HG03103 (cell line): ENCODE measurements around the gene MGST3.
A peak's percentile ranks its signal among the peaks of the same experiment; 100 is the strongest.
"Not testable (repeated sequence)": the region's sequence is repeated elsewhere in the genome, so short reads cannot be mapped to it uniquely, and the experiment has no call there.

ENCODE experiments used
- ATAC-seq: cut with Tn5 transposase; IDR thresholded peaks from one replicate; pipeline ENCODE4 v1.9.1; 2021; ENCODE audit warnings: low read depth; ENCODE audit not compliant: unreplicated experiment

MGST3 gene

DNA sequence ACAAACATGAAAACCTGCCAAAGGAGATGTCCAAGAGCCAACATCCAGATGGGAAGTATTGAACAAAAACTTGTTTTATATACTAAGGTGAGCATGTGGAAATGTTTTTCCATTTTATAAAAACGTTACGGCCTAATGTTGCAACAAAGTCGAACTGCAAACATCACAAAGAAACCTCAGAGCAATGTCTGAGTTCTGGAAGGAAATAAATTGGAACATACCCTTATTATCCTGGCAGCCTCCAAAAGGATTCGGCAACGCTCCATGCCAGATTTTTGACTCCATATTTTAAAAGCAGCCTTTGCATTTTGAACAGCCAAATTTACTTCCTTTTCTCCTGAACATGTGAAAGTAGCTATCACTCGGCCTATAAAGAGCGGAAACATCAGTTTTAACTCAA lies 64.0 kb downstream of the MGST3 start:
- no peak for ATAC-seq

DNA sequence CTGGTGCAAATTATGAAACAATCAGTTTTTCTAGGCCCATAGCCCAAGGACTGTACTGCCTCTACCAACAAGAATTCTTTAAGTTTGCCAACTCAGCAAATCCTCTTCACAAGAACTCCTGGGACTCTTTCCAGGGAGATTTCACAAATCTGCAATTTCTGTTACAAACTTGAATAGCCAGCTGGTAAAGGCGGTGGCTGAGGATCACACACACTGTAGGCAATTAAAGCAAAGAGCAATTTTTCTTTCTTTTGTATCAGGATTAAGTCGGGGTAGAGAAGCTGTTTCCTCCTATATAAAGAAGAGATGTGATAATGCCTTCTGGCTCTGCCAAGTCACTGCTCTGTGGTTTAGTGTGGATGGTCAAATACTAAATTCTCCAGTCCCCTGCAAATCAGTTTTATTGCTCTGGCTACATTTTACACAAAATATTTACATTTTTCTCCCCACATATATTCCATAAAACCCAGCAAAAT lies 65.6 kb downstream of the MGST3 start:
- no peak for ATAC-seq

DNA sequence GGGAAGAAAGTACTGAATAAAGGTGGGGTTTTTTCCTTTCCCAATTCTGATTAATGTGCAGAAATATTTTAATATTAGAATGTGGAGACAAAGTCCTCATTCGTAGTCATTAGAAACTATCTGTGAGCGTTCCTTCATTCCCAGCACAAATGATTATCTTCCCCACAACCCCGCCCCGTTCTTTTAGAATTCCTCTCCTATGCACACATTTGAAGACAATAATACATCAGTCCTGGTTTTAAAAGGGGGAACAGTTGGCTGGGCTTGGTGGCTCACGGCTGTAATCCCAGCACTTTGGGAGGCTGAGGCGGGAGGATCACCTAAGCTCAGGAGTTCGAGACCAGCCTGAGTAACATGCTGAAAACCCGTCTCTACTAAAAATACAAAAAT lies 66.5 kb downstream of the MGST3 start:
- ATAC-seq = no peak

DNA sequence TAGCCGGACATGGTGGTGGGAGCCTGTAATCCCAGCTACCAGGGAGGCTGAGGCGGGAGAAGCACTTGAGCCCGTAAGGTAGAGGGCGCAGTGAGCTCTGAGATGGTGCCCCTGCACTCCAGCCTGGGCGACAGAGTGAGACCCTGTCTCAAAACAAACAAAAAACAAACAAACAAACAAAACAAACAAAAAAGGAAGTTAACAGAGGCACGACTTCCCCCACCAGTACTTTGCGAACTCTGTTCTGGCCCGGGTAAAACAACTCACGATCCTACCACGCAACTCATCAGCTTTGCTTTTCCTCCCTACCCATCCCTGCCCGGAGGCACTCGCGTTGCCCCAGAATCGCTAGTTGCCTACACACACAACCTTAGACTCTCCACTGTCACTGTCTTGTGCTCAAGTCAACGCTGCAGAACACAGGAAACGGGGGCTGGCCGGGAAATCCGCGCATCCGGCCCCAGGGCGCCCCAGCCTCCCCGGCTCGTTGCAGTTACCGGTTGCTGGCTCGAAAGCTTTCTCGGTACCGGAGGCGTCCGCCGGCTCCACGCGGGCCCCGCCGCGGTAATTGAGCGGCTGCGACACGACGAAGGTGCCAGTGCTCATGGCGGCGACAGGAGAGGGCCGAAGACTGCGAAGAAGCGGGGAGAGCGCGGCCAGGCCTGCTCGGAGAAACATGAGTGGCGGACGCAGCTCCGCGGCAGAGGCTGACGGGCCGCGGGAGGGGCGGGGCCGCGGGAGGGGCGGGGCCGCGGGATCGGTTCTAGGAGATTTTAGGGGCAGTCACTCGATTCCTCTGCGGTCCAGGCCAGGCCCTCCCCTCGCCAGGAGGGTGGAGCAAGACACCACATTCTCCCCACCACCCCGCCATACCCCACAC lies 67.1 kb downstream of the MGST3 start, which contains the start of gene ALDH9A1:
Gene ALDH9A1, minus strand, starts transcription at position 682 of the 880 bp plus-strand sequence. Its CDS starts 4 bp downstream, at position 678.
- ATAC-seq = peak; percentile 90

DNA sequence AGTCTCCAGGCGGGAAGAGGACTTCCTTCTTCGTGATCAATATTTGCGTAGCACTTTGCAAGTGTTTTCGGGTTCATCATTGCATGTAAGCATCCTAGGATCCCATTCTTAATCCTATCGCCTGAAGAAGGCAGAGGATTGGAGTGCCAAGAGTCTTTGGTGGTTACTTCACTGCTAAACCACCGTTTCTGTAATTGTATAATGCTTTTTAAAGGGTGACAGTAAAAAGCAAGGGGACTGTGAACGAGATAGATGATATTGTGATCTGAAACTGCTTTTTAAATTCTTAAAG lies 67.7 kb downstream of the MGST3 start:
- ATAC-seq = peak; percentile 3

DNA sequence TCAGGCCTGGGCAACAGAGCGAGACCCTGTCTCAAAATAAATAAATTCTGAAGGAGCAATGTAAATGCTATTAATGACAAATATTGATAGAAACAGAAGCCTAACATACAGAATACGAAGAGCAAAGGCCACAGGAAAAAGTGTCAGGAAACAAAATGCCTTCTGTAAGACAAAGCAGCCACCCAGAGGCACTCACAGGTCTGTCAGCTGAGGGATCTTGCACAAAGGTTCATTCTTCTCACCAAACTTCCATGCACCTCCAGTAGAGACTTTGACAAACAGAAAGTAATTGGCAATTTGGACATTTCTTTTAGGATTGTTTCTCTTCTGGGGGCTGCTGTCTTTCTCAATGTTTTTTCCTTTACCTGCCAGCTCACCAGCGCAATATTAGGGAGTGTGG lies 68.5 kb downstream of the MGST3 start:
- no peak for ATAC-seq

DNA sequence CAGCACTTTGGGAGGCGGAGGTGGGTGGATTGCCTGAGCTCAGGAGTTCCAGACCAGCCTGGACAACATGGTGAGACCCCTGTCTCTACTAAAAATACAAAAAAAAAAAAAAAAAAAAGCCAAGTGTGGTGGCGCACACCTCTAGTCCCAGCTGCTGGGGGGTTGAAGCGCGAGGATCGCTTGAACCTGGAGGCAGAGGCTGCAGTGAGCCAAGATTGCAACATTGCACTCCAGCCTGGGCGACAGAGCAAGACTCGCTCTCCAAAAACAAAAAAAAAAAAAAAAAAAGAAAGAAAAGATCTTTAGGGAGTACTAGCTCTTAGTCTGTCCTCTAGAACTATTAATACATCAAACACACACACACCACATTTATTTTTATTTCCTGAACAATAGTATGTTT lies 70.9 kb downstream of the MGST3 start:
- ATAC-seq = not testable (repeated sequence)

DNA sequence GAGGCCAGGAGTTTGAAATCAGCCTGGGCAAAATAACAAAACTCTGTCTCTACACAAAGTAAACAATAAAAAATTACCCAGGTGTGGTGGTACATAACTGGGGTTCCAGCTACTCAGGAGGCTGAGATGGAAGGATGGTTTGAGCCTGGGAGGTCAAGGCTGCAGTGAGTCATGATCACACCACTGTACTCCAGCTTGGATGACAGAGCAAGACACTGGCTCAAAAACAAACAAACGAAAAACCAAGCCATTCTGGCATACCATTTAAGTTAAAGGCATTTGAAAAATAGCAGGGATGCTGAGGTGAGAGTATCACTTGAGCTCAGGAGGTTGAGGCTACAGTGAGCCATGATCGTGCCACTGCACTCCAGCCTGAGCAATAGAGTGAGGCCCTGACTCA lies 72.6 kb downstream of the MGST3 start:
- no peak for ATAC-seq
